Stimulated activated CD8-positive, alpha-beta memory T cell treated with anti-CD3 and anti-CD28 coated beads, Interleukin-12 subunit alpha, Interleukin-12 subunit beta, amount 100 ng/mL, for 1 hour (primary cell): ENCODE results near the gene CEP164.

ENCODE experiments used
- DNase-seq: peaks from one replicate; pipeline ENCODE4 v3.0.0-alpha.2; 2020; ENCODE audit warnings: low read depth

CEP164 gene

GRCh38 chr11:117462864-117463247 lies 135.2 kb downstream of the CEP164 start:
- no peak for DNase-seq
